Kidney (tissue), 14 donors: ENCODE measurements around the gene NR6A1. TPM values are rescaled to one million over a fixed set of nuclear protein-coding genes. Genes with fewer than 3 reads are reported as not detected.

Source experiments
- DNase-seq, 5 donors: peaks; one replicate each; pipeline ENCODE4 v3.0.0-alpha.2; 2013 to 2020
- FAIRE-seq: peaks from 2 replicates; lab custom pipeline; 2012; peaks lifted over from hg19 to GRCh38; lab: Jason Lieb, UNC
- H3K27ac ChIP-seq, 2 donors: one replicate each; pipeline ENCODE4 v1.7.0; 2013; ENCODE audit warnings: low read depth in 2 of 2, low read length in 2 of 2, inconsistent platforms in 1 of 2
- H3K27me3 ChIP-seq: one replicate; pipeline ENCODE4 v1.7.1; 2013; ENCODE audit warnings: low read length, inconsistent platforms; ENCODE audit not compliant: control insufficient read depth, insufficient read depth
- H3K36me3 ChIP-seq, 3 donors: one replicate each; pipeline versions ENCODE4 v1.7.0 to v1.7.1; 2013; ENCODE audit warnings: low read length in 3 of 3, control low read depth in 1 of 3, inconsistent platforms in 1 of 3; ENCODE audit not compliant: insufficient read depth in 3 of 3, control insufficient read depth in 2 of 3
- H3K4me1 ChIP-seq, 3 donors: one replicate each; pipeline versions ENCODE4 v1.7.0 to v1.7.1; 2013; ENCODE audit warnings: low read length in 3 of 3, inconsistent platforms in 1 of 3, low read depth in 1 of 3; ENCODE audit not compliant: control insufficient read depth in 2 of 3, insufficient read depth in 2 of 3
- H3K4me3 ChIP-seq, 3 donors: one replicate each; pipeline versions ENCODE4 v1.7.0 to v1.8.1; 2013; ENCODE audit warnings: low read length in 3 of 3, control low read depth in 1 of 3, inconsistent platforms in 1 of 3
- H3K9ac ChIP-seq, 3 donors: one replicate each; pipeline versions ENCODE4 v1.7.0 to v1.7.1; 2013; ENCODE audit warnings: low read length in 3 of 3, control low read depth in 1 of 3, inconsistent platforms in 1 of 3
- H3K9me3 ChIP-seq, 3 donors: one replicate each; pipeline versions ENCODE4 v1.7.0 to v1.7.1; 2013; ENCODE audit warnings: low read length in 3 of 3, control low read depth in 1 of 3, inconsistent platforms in 1 of 3; ENCODE audit not compliant: control insufficient read depth in 2 of 3, insufficient read depth in 1 of 3
- intact Hi-C: fragments of 100-400 bp; cut with DNase I; formaldehyde crosslinking; loops from one replicate; pipeline ENCODE4 v1.11.1; 2022
- polyA plus RNA-seq: library from polyadenylated mRNA; stranded (reverse); fragments of 350-450 nt; fragmentation: Illumina TruSeq; extraction: RNeasy Lipid Tissue Mini Kit (QIAGEN cat#74804); gene quantifications from one replicate; pipeline ENCODE4 v1.2.3, GENCODE V29; 2014; ENCODE audit warnings: low read depth, low replicate concordance; ENCODE audit not compliant: insufficient read depth
- total RNA-seq: library from RNA; stranded (reverse); fragmentation: NEBNext Ultra II Directional; extraction: Animal tissue kit (Norgen Biotek cat#: 25700); gene quantifications from one replicate; pipeline ENCODE4 v1.2.1, GENCODE V29; 2021
- TF ChIP-seq, protein P1 (sequence below): IDR thresholded peaks from 3 replicates; pipeline ENCODE4 v1.5.1; 2012; ENCODE audit warnings: mild to moderate bottlenecking, moderate library complexity, borderline replicate concordance; ENCODE audit not compliant: insufficient read depth; ENCODE audit errors: extremely low read depth
- donor health status: control.
- donor health status: control.
- donor health status: control.
- donor health status: control.
- donor health status: control.
- donor health status: DM: yes; HTN: yes; CAD: no.
- donor health status: Normal renal cell carcinoma (clear cell type).

The NR6A1 gene
- total and polyA plus RNA-seq, 2 donors from 2014 or later = 1.2 to 3.5 TPM

GRCh38 chr9:124802426-124802825 lies 31.3 kb upstream of the NR6A1 start:
- Histone ChIP-seq H3K27me3 (no peaks in the 10 kb centered on the region), H3K9ac (no peak overlapping the region), H3K36me3 (no peaks in the 10 kb centered on the region), H3K4me1 (peaks cover 0 to 11% (median 0%) of the 10 kb centered on the region in 3 donors), H3K27ac (no peak overlapping the region), H3K9me3 (no peaks in the 10 kb centered on the region), H3K4me3 (no peak overlapping the region)
- FAIRE-seq (no peak), DNase-seq (no peak)
- intact Hi-C loops = no loop called here
- TF ChIP-seq, protein P1, sequence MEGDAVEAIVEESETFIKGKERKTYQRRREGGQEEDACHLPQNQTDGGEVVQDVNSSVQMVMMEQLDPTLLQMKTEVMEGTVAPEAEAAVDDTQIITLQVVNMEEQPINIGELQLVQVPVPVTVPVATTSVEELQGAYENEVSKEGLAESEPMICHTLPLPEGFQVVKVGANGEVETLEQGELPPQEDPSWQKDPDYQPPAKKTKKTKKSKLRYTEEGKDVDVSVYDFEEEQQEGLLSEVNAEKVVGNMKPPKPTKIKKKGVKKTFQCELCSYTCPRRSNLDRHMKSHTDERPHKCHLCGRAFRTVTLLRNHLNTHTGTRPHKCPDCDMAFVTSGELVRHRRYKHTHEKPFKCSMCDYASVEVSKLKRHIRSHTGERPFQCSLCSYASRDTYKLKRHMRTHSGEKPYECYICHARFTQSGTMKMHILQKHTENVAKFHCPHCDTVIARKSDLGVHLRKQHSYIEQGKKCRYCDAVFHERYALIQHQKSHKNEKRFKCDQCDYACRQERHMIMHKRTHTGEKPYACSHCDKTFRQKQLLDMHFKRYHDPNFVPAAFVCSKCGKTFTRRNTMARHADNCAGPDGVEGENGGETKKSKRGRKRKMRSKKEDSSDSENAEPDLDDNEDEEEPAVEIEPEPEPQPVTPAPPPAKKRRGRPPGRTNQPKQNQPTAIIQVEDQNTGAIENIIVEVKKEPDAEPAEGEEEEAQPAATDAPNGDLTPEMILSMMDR = no peak

GRCh38 chr9:124801356-124801755 lies 30.2 kb upstream of the NR6A1 start:
- no peak overlapping the region for H3K4me3 ChIP-seq
- no peaks in the 10 kb centered on the region for H3K9me3 ChIP-seq
- H3K36me3 ChIP-seq = no peaks in the 10 kb centered on the region
- TF ChIP-seq, protein P1 = no peak
- peaks cover 0 to 11% (median 0%) of the 10 kb centered on the region in 3 donors for H3K4me1 ChIP-seq
- FAIRE-seq (no peak), DNase-seq (no peak)
- no peak overlapping the region for H3K9ac ChIP-seq
- intact Hi-C loops = no loop called here
- no peak overlapping the region for H3K27ac ChIP-seq
- no peaks in the 10 kb centered on the region for H3K27me3 ChIP-seq

- Histone ChIP-seq H3K27ac (peak overlapping the region in 1 of 2 donors; percentile 10), H3K27me3 (no peaks in the 10 kb centered on the region), H3K9me3 (no peaks in the 10 kb centered on the region), H3K9ac (no peak overlapping the region), H3K4me3 (no peak overlapping the region), H3K36me3 (no peaks in the 10 kb centered on the region), H3K4me1 (peaks cover 0 to 11% (median 0%) of the 10 kb centered on the region in 3 donors)
- TF ChIP-seq, protein P1 = no peak
- DNase-seq = no peak
- intact Hi-C loops = no loop called here
- FAIRE-seq = no peak
Observed at GRCh38 chr9:124800306-124801259, 29.5 kb upstream of the NR6A1 start.
